GM20000 (cell line): ENCODE results near the gene SLC7A9.
"Not testable (repeated sequence)": the region's sequence is repeated elsewhere in the genome, so short reads cannot be mapped to it uniquely, and the experiment has no call there.

Experiments
- DNase-seq: peaks from one replicate; pipeline ENCODE4 v3.0.0; 2012; ENCODE audit warnings: low spot score
- TF ChIP-seq, protein P1 (sequence below): IDR thresholded peaks from 2 replicates; pipeline ENCODE4 v1.5.1; 2012; ENCODE audit warnings: mild to moderate bottlenecking, control low read depth; ENCODE audit errors: extremely low read depth, missing control alignments

Gene SLC7A9

DNA sequence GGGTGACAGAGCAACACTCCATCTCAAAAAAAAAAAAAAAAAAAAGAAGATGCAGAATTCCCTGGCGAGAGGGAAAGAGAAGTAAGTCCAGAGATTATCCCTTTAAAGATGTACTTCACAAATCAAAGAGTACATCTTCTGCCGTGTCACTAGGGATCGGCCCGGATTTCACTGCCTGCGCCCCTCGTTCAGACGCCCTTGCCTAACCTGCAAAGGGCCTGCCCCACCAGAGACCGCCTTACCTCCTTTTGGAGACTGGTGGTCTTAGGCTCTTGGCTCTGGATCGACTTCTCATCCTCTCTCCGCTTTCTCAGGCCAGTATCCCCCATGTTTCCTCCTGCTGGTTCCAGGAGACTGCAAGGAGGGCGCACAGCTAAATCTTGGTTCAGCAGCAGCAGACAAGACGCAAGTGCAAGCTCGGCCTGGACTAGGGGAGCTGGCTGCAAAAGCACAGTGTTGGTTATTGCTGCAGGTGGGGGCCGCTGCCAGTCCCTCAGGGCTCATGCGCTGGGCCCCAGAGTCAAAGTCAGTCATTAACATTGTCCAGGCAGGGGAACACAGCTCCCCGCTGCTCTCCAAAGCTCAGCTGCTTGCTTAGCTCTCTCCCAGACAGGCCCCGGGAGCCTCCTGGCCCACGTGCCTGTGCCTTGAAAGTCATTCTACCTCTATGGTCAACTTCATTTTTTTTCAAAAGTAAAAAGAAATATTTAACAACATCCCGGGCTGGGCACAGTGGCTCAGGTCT lies 1.2 kb downstream of the SLC7A9 start:
- TF ChIP-seq, protein P1, sequence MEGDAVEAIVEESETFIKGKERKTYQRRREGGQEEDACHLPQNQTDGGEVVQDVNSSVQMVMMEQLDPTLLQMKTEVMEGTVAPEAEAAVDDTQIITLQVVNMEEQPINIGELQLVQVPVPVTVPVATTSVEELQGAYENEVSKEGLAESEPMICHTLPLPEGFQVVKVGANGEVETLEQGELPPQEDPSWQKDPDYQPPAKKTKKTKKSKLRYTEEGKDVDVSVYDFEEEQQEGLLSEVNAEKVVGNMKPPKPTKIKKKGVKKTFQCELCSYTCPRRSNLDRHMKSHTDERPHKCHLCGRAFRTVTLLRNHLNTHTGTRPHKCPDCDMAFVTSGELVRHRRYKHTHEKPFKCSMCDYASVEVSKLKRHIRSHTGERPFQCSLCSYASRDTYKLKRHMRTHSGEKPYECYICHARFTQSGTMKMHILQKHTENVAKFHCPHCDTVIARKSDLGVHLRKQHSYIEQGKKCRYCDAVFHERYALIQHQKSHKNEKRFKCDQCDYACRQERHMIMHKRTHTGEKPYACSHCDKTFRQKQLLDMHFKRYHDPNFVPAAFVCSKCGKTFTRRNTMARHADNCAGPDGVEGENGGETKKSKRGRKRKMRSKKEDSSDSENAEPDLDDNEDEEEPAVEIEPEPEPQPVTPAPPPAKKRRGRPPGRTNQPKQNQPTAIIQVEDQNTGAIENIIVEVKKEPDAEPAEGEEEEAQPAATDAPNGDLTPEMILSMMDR = no peak
- DNase-seq = no peak

DNA sequence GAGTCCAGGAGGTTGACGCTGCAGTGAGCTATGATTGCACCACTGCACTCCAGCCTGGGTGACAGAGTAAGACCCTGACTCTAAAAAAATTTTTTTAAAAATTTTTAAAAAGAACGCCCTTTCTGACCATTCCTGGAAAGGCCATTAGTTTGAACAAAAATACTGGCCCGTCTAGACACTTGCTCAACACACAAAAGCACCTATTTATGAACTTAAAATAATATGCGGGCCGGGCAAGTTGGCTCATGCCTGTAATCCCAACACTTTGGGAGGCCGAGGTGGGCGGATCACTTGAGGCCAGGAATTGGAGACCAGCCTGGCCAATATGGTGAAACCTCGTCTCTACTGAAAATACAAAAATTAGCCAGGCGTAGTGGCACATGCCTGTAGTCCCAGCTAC lies 2.1 kb downstream of the SLC7A9 start:
- not testable (repeated sequence) for DNase-seq

DNA sequence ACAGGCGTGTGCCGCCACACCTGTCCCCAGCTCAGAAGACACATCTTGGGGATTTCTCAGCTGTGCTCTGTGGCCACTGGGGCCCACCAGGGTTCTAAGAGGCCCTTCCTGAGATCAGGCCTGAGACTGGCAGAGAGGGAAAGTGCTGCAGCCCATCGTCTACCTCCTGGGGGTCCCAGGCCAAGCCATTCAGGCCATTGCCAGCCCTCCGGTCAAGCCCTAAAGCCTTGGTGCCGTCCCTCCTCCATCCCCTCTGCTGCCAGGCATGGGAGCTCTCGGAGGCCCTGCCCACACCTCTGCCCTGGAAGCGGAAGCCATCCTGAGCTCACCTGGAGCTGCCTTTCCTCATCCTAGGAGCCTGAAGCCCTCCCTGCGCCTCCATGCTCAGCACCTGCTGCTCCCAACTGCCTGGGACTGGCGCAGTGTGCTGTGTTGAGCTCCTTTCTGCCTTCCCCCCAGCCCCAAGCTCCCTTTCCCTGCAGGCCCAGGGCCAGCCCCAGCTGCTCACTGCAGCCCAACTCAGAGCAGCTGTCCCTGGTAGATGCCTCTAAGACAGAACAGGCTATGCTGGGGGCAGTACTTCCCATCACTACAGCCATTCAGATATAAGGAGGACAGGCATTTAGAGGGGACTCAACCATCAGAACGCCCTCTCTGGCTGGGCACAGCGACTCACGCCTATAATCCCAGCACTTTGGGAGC lies 2.9 kb downstream of the SLC7A9 start:
- TF ChIP-seq, protein P1 = no peak
- no peak for DNase-seq

DNA sequence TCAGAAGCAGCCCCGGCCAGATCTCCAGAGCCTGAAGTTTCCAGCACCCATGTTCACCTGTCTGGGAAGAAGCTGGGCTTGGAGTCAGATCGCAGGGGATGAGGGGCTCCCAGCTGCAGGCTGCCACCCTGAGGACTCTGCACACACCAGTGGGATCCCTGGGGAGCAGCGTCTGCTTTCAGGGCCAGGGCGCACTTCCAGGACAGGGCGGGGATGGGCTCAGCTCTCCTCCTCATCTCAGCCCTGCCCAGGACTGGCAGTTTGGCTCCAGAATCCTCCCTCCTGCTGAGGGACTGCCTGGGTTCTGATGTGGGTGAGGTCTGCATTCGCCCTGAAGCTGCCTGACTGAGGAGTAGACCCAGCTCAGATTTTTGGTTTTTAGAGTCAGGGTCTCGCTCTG lies 3.5 kb downstream of the SLC7A9 start:
- no peak for DNase-seq
- TF ChIP-seq, protein P1 = no peak

DNA sequence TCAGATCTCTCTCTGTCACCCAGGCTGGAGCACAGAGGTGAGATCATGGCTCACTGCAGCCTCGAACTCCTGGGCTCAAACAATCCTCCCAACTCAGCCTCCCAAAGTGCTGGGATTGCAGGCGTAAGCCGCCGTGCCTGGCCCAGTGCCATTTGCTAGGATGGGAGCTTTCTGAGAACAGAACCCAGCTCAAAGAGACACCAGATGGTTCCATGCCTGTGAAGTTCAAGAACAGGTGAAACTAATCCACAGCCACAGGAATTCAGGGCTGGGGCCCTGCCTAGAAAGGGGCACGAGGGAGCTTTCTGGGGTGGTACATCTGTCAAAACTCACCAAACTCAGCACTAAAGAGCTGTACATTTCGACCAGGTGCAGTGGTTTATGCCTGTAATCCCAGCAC lies 4.2 kb downstream of the SLC7A9 start:
- DNase-seq = no peak
- TF ChIP-seq, protein P1 = no peak

DNA sequence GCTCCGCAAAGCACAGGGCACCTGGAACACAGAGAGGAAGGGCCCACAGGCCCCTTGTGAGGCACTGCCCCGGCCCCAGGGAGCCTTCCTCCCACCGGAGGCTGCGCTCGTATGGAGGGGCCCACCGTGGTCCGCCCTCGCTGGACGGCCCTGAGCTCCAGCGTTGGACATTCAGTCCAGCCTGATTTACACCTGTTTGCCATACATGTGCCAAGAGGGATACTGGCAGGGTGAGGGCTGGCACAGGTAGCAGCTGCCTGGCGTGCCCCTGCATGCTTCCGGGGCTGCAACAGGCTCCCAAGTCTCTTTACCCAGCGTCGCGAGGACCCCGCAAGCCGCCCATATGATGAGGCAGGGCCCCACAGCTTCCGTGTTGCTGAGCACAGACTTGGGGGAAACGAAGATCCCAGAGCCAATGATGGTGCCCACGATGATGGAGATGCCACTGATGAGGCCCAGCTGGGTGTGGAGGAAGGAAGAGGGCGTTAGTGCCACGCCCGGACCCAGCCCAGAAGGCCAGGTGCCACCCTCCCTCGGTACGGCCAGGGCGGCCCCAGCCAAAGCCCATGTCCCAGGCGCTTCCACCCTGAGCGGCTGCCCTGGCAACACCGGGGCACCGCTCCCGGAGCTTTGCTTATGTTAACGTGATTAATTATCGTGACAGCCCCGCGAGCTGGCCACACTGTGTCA lies 5.1 kb downstream of the SLC7A9 start:
- no peak for DNase-seq
- TF ChIP-seq, protein P1 = no peak

DNA sequence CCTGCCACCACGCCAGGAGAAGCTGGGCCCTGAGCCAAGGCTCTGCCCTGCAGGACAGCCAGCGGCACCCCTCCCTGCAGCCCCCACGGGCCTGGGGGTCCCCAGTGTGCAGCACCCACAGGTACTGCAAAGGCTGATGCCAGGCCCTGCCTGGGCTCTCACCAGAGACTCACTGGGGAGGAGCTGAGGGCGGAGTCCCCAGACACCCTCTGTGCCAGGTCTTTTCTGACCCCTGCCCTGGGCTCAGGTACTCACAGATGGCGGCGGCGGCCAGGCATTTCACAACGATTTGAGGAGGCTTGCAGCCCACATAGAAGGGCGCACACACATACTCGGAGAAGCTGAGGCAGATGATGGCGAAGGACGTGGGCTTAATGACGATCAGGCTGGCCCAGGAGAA lies 5.7 kb downstream of the SLC7A9 start:
- DNase-seq = no peak
- TF ChIP-seq, protein P1 = no peak
